A549 treated with AZD9567 at 1 μM for 4 hours (cell line): ENCODE data around the gene ASPN. TPM values are rescaled to one million over a fixed set of nuclear protein-coding genes. Genes with fewer than 3 reads are reported as not detected.

Experiments used
- total RNA-seq: library from RNA; stranded (reverse); fragments of 200-300 nt; extraction: Qiagen RNA extraction; gene quantifications from 5 replicates; pipeline ENCODE4 v1.2.3, GENCODE V29; 2022; ENCODE audit not compliant: insufficient read depth

Gene ASPN
- total RNA-seq: not detected in 5 replicates

DNA sequence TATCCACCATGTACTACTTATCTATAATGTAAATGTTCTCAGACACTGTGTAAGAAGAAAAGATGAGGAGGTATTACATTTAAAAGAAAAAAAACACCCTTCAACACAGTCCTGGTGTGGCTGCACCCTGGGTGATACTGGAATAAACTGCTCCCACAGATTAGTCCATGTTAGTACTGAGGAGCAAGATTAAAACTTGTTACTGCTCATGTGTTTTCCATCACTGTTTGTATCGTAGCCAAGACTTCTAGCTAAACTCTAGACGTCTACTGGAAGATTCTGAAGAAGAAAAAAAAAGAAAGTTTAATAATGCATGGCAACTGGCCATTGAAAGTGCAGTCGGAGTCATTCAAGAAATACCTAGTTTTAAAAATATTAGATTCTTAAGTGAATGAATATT lies at the start of gene ASPN:
Gene ASPN (minus strand): TSS at position 178 of the 400 bp plus-strand sequence.

DNA sequence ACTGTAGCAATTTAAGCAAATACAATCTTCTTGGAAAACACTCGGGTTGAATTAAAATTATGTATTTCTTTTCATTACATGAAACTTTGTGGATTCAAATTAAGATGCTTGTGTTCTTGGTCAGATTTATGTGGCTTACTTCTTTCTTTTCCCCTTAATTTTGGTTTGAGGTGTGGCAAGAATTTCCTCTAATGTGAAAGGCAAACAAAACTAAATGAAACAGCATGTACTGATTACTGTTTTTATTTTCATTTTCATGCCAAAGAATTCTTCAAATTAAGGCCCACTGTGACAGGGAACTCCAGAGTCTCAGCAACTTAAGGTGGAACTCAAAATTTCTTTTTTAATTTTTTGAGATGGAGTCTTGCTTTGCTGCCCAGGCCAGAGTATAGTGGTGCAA lies 58.0 kb downstream of the ASPN start, which contains the start of gene OMD:
Gene OMD (minus strand): TSS at position 132 of the 400 bp plus-strand sequence. CDS start 6,913 bp downstream, outside the sequence.

Other genes with a start within 250 kb of the ASPN start
- gene IARS1, start 188.8 kb downstream of the ASPN start, total RNA-seq: 88.0 to 147 TPM (median 96.8 TPM) in 5 replicates
- 29.6 to 42.7 TPM (median 31.8 TPM) in 5 replicates for gene NOL8, start 157.2 kb downstream of the ASPN start, total RNA-seq
- 7.2 to 9.5 TPM (median 7.5 TPM) in 5 replicates for gene CENPP, start 156.6 kb downstream of the ASPN start, total RNA-seq
- not detected in 5 replicates for gene OGN, start 77.9 kb downstream of the ASPN start, total RNA-seq
- gene OMD, start 58.0 kb downstream of the ASPN start, total RNA-seq: not detected in 5 replicates
- 0.08 to 0.15 TPM (median 0.13 TPM) in 4 of 5 replicates, not detected in the other for gene ECM2, start 53.5 kb upstream of the ASPN start, total RNA-seq
- gene IPPK, start 187.6 kb upstream of the ASPN start, total RNA-seq: 13.2 to 18.6 TPM (median 13.7 TPM) in 5 replicates